ENCODE data around the gene ELOVL7. TPM values are rescaled to one million over a fixed set of nuclear protein-coding genes. Genes with fewer than 3 reads are reported as not detected.
"Not testable (repeated sequence)": the region's sequence is repeated elsewhere in the genome, so short reads cannot be mapped to it uniquely, and the experiment has no call there.

ELOVL7 gene
- polyA plus RNA-seq, 1 donor, result 20.3 TPM

DNA sequence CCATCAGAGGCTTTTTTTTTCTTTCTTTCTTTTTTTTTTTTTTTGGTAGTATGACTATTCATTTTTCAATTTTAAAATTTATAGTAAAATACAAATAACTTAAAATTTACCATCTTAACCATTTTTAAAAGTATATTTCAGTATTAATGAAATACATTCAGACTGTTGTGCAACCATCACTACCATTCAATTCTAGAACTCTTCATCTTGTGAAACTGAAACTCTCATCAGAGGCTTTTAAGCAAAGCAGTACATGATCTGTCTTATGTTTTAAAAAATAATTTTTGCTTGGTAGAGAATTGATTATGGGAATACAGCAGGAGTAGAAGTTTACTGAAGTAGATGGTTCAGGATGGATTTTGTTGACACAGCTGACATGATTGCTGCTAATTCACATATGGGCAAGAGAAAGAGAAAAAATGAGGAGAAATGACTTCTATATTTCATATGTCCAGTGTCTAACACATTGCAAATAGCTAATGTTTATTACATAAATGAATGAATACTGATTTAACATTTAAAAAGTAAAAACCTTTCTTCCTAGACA lies 13.4 kb downstream of the ELOVL7 start:
- DNase-seq, result no peak

- DNase-seq, result no peak
Observed at GRCh38 chr5:60829490-60830266, 14.4 kb downstream of the ELOVL7 start.

DNA sequence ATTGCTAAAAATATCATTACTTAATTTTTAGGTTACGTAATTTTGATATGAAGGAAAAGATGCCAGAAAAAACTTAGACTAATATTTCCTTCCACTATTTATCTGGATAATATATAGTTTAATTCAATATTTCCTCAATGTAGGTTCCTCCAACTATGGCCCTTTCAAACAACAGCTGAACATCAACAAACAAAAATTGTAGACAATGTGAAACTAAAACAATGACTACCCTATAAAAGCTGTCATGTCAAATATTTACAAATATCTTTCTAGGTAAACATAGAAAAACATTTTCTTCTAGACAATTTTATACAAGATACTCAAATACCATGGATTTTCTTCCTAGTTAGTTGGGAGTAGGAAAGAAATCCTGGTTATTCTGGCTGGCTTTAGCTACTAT lies 16.9 kb downstream of the ELOVL7 start:
- no peak for DNase-seq

- no peak for DNase-seq
Observed at GRCh38 chr5:60826653-60827052, 17.4 kb downstream of the ELOVL7 start.

GRCh38 chr5:60823574-60823973 lies 20.5 kb downstream of the ELOVL7 start:
- DNase-seq, result no peak

DNA sequence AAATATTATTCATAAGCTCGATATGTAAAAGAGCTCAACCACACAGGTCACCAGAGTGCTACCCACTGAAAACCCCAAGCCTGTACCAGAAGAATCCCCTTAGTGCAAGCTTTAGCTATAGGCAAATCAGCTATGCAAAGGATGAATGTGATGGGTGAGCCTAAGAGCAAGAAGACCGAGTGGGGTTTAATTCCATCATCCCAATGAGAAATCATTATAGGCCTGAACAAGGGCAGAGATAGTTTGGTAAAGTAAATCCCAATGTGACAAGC lies 21.8 kb downstream of the ELOVL7 start:
- DNase-seq, result no peak

DNA sequence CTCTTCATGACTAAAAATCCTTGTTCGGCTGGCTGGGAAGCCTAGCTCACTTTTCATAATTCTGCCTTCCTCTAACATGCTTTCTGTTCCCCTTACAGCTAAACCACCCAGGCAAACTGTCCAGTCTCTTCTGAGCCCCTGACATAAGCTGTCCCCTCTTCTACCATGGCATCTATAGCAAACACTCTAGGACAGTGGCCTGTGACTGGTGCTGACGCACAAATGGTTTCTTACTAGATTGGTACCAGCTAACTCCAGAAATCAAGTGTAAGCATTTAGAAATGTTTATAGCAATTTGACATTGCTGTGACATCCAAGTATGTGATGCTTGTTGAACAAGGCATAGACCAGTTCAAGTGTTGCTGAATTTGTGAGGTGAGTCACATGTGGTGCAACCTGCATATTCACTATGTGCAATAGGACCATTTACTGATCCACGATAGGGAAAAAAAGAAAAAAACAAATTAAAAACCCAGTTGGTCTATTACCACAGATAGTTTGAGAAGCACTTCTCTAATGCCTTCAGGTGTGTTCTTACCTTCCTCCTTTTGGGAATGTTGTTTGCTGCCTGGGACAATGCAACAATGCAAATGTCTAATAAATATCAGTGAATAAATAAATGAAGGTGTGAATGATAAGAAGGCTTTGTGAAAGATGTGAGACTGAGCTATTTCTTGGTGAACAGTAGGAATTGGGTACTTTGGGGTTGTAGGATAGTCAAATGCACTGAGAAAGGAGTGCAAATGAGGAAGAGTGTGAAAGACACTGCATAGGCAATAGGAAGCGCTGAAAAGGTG lies 22.4 kb downstream of the ELOVL7 start:
- no peak for DNase-seq

DNA sequence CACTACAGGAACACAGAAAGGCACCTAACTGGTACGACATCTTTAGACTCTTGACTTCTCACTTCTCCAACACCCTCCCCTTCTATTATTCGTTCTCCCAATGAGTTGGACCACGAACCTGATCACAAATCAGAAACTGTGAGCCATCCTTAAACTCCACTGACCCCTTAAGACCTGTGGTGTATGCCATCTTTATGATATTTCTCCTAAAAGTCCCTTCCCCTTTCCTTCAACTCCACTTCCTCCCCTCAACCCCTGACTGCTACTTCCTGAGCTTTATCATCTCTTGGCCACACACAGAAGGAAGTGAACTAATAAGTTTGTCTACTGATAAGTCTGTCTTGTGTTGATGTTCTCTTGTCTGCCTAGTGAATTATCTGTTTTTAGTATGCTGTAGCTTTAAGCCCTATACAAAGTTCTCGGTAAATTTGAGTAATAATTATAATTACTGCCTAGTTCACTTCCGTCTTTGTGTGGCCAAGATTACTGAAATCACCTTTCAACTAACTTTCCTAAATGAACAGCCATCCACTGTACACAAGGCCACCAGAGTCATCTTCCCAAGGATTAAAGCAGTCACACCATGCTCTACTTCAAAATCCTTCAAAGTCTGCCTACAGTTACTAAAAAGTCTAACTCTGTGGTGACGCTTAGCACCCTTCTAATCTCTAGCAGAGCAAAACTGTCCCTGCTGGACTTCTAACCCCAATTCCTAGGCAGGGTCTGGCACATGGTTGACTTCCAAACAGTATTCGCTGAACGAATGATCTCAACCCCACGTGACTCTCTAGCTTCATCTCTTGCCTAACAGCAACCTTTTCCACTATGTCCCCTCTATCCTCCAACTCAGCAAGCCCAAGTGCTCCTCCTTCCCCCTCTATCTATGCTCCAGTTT lies 23.2 kb downstream of the ELOVL7 start:
- DNase-seq, result no peak

DNA sequence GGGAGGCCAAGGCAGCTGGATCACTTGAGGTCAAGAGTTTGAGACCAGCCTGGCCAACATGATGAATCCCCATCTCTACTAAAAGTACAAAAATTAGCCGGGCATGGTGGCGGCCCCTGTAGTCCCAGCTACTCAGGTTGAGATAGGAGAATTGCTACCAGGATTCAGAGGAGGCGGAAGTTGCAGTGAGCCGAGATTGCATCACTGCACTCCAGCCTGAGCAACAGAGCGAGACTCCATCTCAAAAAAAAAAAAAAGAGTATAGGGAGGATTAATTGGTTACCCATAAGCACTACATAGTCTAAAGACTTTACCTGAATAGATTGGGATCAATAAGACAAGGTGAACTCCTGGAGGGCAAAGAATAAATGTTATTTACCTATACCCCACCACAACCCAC lies 27.9 kb downstream of the ELOVL7 start:
- DNase-seq, result not testable (repeated sequence)

GRCh38 chr5:60814498-60814897 lies 29.6 kb downstream of the ELOVL7 start:
- no peak for DNase-seq

DNA sequence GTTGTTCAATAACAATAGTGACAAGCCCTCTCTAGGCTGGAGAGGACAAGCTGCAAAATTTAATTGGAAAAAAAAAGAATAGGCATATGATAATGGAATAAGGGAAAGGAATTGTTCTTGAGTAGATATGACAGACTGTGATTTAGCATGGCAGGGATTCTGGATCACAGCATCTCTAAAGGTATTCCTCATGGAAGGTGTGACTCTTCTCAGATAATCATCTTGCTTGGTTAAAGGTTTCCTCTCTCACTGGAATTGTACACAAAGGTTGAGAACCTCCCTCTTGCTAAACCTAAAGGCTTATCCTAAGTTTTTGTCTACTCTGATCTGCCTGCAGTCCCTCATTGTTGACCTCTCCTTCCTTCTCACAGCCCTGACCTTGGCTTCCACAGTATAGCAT lies 31.6 kb downstream of the ELOVL7 start:
- DNase-seq, result no peak

DNA sequence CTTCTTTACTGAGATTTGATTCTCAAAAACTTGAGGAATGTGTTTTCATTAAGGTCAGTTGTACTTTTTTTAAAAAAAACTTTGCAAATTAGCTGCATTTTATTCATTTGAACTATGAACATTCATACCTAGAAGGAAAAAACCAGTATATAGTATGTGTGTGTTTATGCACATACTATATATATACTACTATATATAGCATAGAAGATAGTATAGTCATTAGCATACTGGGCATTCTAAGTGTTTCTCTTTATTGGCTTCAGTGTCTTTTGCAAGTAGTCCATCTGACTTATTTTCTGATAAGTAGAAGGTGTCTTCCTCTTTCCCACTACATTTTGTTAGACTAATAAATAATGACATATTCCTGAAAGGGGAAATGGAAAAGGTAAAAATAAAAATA lies 33.0 kb downstream of the ELOVL7 start:
- no peak for DNase-seq

DNA sequence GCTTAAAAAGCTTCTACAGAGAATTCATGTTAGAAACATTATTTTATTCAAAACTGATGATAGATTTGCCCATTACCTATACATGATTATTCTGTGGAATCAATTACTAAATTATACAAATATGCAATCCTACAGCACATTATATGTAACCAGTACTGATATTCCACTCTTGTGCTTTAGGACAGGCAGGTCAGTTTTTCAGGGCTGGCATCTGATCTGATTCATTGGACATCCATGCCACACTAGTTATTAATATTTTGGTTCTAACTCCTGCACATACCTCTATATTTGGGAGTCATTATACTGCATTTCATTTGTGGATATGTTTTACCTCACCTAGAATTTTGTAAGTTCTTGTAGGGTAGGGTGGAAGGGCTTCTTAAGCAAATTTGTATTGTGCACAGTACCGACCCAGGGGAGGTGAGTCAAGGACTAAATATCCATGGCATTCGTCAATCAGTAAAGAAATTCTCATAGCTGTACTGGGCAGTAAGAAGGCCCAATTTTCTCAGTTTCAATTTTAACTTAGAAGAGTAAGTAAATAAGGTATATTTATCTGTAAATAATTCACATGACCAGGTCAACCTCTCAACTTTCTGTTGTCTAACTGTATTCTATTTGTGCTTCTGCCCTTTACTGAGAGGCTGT lies 33.5 kb downstream of the ELOVL7 start:
- DNase-seq, result no peak

DNA sequence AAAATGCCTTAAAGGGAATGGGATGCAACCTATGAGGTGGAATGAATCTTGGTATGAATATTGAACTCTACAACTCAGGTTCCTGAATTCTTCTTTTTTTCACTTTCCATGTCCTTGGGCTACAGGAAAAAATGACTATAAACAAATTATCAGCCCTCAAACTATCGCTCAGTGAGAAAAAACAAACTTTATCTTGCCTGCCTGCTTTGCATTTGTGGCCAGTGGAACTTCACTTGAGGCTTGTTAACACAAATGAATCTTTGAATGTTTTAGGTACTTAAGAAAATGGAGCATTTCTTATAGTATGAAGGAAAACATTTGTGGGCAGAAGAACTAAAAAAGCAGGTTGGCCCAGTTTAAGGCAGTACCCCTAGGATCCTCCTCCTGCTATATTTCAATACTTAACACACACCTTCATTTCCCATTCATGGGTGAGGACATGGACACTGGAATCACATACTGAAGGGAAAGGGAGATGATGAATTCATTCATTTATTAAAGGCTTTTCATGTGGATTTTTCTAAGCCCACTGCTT lies 34.1 kb downstream of the ELOVL7 start:
- DNase-seq, result no peak

GRCh38 chr5:60806591-60807243 lies 37.4 kb downstream of the ELOVL7 start:
- DNase-seq, result no peak

GRCh38 chr5:60805463-60805862 lies 38.6 kb downstream of the ELOVL7 start:
- DNase-seq, result no peak

- no peak for DNase-seq
Observed at GRCh38 chr5:60803712-60804111, 40.4 kb downstream of the ELOVL7 start.

GRCh38 chr5:60802986-60803385 lies 41.1 kb downstream of the ELOVL7 start:
- DNase-seq, result no peak

GRCh38 chr5:60802226-60802625 lies 41.8 kb downstream of the ELOVL7 start:
- no peak for DNase-seq

GRCh38 chr5:60797482-60798153 lies 46.5 kb downstream of the ELOVL7 start:
- no peak for DNase-seq
